Measurements from ENCODE around the gene DHFR. TPM values are rescaled to one million over a fixed set of nuclear protein-coding genes. Genes with fewer than 3 reads are reported as not detected.

DHFR gene
- total and polyA plus RNA-seq, 2 of the 8 experiments (the other 6 are each of a cell fraction or from before 2014, with no cell fraction given) = 46.4 to 88.9 TPM

GRCh38 chr5:80579050-80579449, 75.7 kb downstream of the DHFR start (continued):
- TF ChIP-seq CTCF (IDR thresholded peaks at IDR 0.05; ENCODE audit: control extremely low read depth in 1 of 3, insufficient read depth in 1 of 3, low read depth in 1 of 3, low read length in 3 of 3) = no peak
- TF ChIP-seq POLR2A (IDR thresholded peaks at IDR 0.05; ENCODE audit: control extremely low read depth in 1 of 2, low read depth in 2 of 2, low read length in 2 of 2) = no peak
- no peak for TF ChIP-seq CHD1 (IDR thresholded peaks at IDR 0.05; ENCODE audit: low read depth, low read length)
